H1 (cell line): ENCODE results near the gene OPCML. TPM values are rescaled to one million over a fixed set of nuclear protein-coding genes. Genes with fewer than 3 reads are reported as not detected.

ENCODE experiments used
- HDAC6 ChIP-seq: IDR thresholded peaks from one replicate; pipeline ENCODE4 v1.7.1; 2012; ENCODE audit warnings: low read depth, mild to moderate bottlenecking, inconsistent platforms, low read length, moderate library complexity
- RNF2 ChIP-seq: fragments of 200-900, 300-1000 bp; sonication (generic); IDR thresholded peaks from 2 replicates; pipeline ENCODE4 v1.7.1; 2016; ENCODE audit warnings: borderline replicate concordance, low read depth, mild to moderate bottlenecking, antibody characterized with exemption, low read length; ENCODE audit not compliant: poor library complexity, severe bottlenecking; ENCODE audit errors: missing control alignments
- SAP30 ChIP-seq: fragments of 300-600 bp; sonication (generic); IDR thresholded peaks from 2 replicates; pipeline ENCODE4 v1.7.1; 2012; ENCODE audit warnings: low read length, moderate library complexity, mild to moderate bottlenecking, inconsistent platforms; ENCODE audit not compliant: insufficient read depth, insufficient replicate concordance
- polyA plus RNA-seq, 7 experiments: library from polyadenylated mRNA; depleted of rRNA in 3 of 7; stranded (reverse) in 5 of 7; unstranded in 2 of 7; fragments of >200 nt in 5 of 7; fragments of 200-250 nt in 2 of 7; gene quantifications; 1 replicate in 5 of 7; 2 replicates in 1 of 7; 4 replicates in 1 of 7; pipeline versions ENCODE4 v1.2.1 to v1.2.3, GENCODE V29; 2011 to 2013; ENCODE audit warnings: missing spikeins in 2 of 7, mixed read lengths in 2 of 7
- total RNA-seq: library from RNA; stranded (reverse); fragmentation: NEBNext Ultra II Directional; extraction: Animal tissue kit (Norgen Biotek cat#: 25700); gene quantifications from 2 replicates; pipeline ENCODE4 v1.2.1, GENCODE V29; 2021

The OPCML gene
- total and polyA plus RNA-seq, 2 of the 8 experiments (the other 6 are each of a cell fraction or from before 2014, with no cell fraction given), result 2.3 to 3.1 TPM

DNA sequence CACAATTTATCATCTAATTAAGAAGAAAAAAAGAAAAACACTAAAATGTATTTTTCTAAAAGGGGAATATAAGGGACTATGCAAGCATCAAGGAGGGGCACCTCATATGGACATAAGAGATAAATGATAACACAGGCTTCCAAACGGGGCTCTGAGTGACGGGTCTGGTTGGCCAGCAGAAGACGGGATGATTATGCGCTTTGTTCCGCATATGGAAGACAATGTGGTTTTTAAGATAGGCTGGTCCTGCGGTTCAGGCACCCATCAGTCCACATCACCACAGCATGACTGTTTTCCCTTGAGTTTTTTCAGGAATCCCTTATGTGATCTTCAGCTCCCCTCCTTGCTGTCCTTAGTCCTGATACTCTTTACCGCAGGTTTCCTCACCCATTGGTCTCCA, 404.6 kb downstream of the OPCML start (continued):
- no peak for TF ChIP-seq RNF2
- TF ChIP-seq HDAC6, result no peak
- TF ChIP-seq SAP30, result no peak
